NCI-H2227 (cell line): Measurements from ENCODE around the gene PSAP.

Experiments used
- DNase-seq: peaks from one replicate; lab custom pipeline; 2025; ENCODE audit not compliant: unreplicated experiment; lab: John Stamatoyannopoulos, UW

PSAP gene

GRCh38 chr10:71845410-71846405 lies 5.3 kb downstream of the PSAP start:
- DNase-seq = no peak

- no peak for DNase-seq
Measured at GRCh38 chr10:71844695-71845094, 6.4 kb downstream of the PSAP start.

- DNase-seq = no peak
Measured at GRCh38 chr10:71844084-71844483, 7.0 kb downstream of the PSAP start.

- DNase-seq = no peak
Measured at GRCh38 chr10:71842856-71843686, 8.0 kb downstream of the PSAP start.

- DNase-seq = no peak
Measured at GRCh38 chr10:71842422-71842821, 8.6 kb downstream of the PSAP start.

GRCh38 chr10:71840958-71841335 lies 10.1 kb downstream of the PSAP start:
- no peak for DNase-seq

- peak; percentile 92 for DNase-seq
Measured at GRCh38 chr10:71840177-71840957, 10.7 kb downstream of the PSAP start.

GRCh38 chr10:71838264-71839211 lies 12.5 kb downstream of the PSAP start:
- DNase-seq = no peak

- DNase-seq = peak; percentile 10
Measured at GRCh38 chr10:71837098-71837827, 13.8 kb downstream of the PSAP start.

- DNase-seq = no peak
Measured at GRCh38 chr10:71836596-71836974, 14.5 kb downstream of the PSAP start.

GRCh38 chr10:71835671-71836595 lies 15.1 kb downstream of the PSAP start:
- no peak for DNase-seq

GRCh38 chr10:71834343-71834674 lies 16.7 kb downstream of the PSAP start:
- DNase-seq = no peak

- no peak for DNase-seq
Measured at GRCh38 chr10:71833451-71834342, 17.4 kb downstream of the PSAP start.

- no peak for DNase-seq
Measured at GRCh38 chr10:71832967-71833366, 18.1 kb downstream of the PSAP start.

- no peak for DNase-seq
Measured at GRCh38 chr10:71831646-71832552, 19.2 kb downstream of the PSAP start.

- DNase-seq = no peak
Measured at GRCh38 chr10:71830726-71831125, 20.3 kb downstream of the PSAP start.
